ENCODE results near the gene MSN. TPM values are rescaled to one million over a fixed set of nuclear protein-coding genes. Genes with fewer than 3 reads are reported as not detected.

Gene MSN
- total and polyA plus RNA-seq, 9 donors: 60.1 to 342 (median 160) TPM

DNA sequence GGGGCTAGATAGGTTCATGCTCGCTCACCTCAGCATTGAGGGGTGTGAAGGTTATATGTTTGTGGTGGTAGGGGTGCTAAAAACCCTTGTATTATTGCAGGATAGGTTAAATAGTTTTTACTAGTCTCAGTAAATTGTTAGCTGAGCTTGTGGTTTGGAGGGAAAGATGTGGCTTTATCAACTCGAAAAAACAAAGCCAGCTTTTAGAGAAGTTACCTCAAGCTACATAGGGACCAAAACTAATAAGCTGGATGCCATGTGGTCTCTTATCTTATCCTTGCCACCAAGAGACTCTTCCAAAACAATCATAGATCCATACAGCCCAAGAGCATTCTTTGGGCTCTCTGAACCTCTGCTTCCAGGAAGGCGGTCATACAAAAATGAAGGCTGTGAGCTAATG lies 29.2 kb downstream of the MSN start:
- TF ChIP-seq EP300 (IDR thresholded peaks at IDR 0.05): no peak
- TF ChIP-seq, protein P1, sequence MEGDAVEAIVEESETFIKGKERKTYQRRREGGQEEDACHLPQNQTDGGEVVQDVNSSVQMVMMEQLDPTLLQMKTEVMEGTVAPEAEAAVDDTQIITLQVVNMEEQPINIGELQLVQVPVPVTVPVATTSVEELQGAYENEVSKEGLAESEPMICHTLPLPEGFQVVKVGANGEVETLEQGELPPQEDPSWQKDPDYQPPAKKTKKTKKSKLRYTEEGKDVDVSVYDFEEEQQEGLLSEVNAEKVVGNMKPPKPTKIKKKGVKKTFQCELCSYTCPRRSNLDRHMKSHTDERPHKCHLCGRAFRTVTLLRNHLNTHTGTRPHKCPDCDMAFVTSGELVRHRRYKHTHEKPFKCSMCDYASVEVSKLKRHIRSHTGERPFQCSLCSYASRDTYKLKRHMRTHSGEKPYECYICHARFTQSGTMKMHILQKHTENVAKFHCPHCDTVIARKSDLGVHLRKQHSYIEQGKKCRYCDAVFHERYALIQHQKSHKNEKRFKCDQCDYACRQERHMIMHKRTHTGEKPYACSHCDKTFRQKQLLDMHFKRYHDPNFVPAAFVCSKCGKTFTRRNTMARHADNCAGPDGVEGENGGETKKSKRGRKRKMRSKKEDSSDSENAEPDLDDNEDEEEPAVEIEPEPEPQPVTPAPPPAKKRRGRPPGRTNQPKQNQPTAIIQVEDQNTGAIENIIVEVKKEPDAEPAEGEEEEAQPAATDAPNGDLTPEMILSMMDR (IDR thresholded peaks at IDR 0.05): no peak
- no peak for TF ChIP-seq POLR2A (IDR thresholded peaks at IDR 0.05)
- Histone ChIP-seq H3K4me1 (ENCODE audit: insufficient read depth) (peaks cover 3% of the 10 kb centered on the region), H3K4me3 (no peak overlapping the region), H3K36me3 (no peaks in the 10 kb centered on the region), H3K27ac (no peak overlapping the region), H3K9me3 (no peaks in the 10 kb centered on the region), H3K27me3 (no peaks in the 10 kb centered on the region)
- WGBS, 3 donors: 55 to 70% (median 64%) methylated on average over 3 of the region's 3 CpGs
- DNase-seq: no peak
- intact Hi-C loops (cut with DNase I): no loop called here

DNA sequence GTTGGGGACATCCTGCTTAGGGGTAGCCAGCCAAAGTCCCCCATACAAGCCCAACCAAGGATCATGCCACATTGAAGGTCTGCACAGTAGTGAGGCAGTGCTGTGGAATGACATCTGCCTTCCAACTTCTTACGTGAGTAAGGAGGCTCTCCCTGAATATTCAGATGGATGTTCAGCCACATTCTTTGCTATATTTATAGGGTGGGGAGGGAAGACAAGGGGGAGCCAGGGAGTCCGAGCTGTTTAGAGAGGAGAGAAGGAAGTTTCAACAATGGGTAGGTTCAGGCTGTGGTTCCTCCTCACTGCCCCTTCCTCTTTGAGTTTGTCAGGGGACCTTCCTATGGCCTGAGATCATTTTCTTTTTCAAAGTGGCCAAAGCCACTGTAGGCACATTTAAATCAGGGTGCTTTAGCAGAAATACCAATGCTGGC lies 29.8 kb downstream of the MSN start:
- H3K36me3 ChIP-seq: no peaks in the 10 kb centered on the region
- no peaks in the 10 kb centered on the region for H3K9me3 ChIP-seq
- TF ChIP-seq POLR2A (IDR thresholded peaks at IDR 0.05) (no peak), EP300 (IDR thresholded peaks at IDR 0.05) (no peak)
- TF ChIP-seq, protein P1 (IDR thresholded peaks at IDR 0.05): no peak
- intact Hi-C loops (cut with DNase I): no loop called here
- no peak for DNase-seq
- WGBS, 3 donors: 40 to 50% (median 50%) methylated on average over 2 of the region's 2 CpGs
- H3K4me3 ChIP-seq: no peak overlapping the region
- no peaks in the 10 kb centered on the region for H3K27me3 ChIP-seq
- H3K4me1 ChIP-seq (ENCODE audit: insufficient read depth): peaks cover 3% of the 10 kb centered on the region
- no peak overlapping the region for H3K27ac ChIP-seq

DNA sequence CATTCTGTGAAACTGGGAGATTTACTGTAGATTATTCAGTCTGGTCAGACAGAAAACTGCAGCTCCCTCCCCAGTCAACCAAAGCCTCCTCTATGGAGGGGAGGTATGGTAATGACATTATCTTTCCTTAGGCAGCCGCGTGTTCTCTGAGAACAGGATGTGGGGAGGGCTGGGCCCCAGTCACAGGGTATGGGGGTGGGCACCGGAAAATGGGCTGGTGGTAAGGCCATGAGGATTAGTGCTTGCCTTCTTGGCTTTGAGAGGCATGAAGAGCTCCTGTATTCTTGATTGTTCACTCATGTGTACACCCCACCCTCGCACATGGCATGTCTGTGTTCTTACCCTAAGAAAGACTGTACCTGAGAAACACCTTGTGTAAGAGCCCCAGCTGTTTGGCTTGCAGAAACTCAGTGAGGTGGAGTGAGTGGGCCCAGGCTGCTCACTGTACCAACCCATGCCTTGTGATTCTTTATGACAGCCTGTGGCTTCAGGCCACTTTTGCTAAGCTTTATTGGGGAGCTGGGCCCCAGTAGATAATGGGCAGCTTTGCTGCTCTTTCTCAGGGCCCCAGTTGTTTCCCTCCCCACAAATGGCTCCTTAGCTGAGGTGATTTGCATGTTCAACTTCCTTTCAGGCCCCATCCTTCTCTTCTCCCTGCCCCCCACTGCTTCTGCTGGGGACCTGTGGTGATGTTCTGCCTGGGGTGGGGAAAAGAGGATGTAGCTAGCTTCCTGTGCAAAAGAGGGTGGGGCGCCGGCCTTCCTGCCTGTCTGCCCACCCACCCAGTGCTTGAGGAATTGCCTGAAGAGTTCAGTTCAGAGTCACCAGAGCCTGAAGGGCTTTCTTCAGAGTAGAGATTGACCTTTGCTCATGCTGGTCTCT lies 30.7 kb downstream of the MSN start:
- Histone ChIP-seq H3K36me3 (no peaks in the 10 kb centered on the region), H3K4me3 (no peak overlapping the region), H3K27ac (no peak overlapping the region), H3K9me3 (no peaks in the 10 kb centered on the region), H3K4me1 (ENCODE audit: insufficient read depth) (peaks cover 3% of the 10 kb centered on the region), H3K27me3 (no peaks in the 10 kb centered on the region)
- no peak for DNase-seq
- WGBS, 3 donors: 56 to 69% (median 64%) methylated on average over 6 of the region's 6 CpGs
- TF ChIP-seq POLR2A (IDR thresholded peaks at IDR 0.05): no peak
- TF ChIP-seq EP300 (IDR thresholded peaks at IDR 0.05): no peak
- TF ChIP-seq, protein P1 (IDR thresholded peaks at IDR 0.05): no peak
- intact Hi-C loops (cut with DNase I): no loop called here

DNA sequence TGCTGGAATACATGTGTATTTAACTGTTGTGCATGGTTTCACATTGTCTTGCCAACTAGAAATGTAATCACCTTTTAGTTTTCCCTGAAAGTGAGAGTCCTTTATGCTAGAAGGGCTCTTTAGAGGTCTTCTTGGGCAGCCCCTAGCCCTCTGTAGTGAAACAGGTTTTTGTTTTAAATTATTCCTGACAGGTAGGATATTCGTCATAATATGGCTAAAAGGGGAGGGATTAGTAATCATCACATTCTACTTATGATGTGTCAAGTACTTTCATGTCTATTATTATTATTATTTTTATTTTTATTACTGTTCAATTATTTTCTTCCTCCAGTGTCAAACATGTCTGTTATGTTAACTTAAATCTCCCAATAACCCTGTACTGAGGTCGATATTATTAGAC lies 35.5 kb downstream of the MSN start:
- no peaks in the 10 kb centered on the region for H3K27me3 ChIP-seq
- TF ChIP-seq POLR2A (IDR thresholded peaks at IDR 0.05): no peak
- TF ChIP-seq EP300 (IDR thresholded peaks at IDR 0.05): no peak
- TF ChIP-seq, protein P1 (IDR thresholded peaks at IDR 0.05): no peak
- H3K9me3 ChIP-seq: no peaks in the 10 kb centered on the region
- intact Hi-C loops (cut with DNase I): loop anchor here in 1 of 4 donors (10.0 kb wide), 1 partner anchor 108 kb away; no protein-coding TSS in a partner anchor
- no peak overlapping the region for H3K4me3 ChIP-seq
- H3K4me1 ChIP-seq (ENCODE audit: insufficient read depth): peaks cover 4% of the 10 kb centered on the region
- H3K36me3 ChIP-seq: no peaks in the 10 kb centered on the region
- DNase-seq: no peak
- H3K27ac ChIP-seq: no peak overlapping the region
- 56 to 66% (median 63%) methylated on average over 2 of the region's 2 CpGs for WGBS, 3 donors
